ENCODE results near the gene SDK1.

The SDK1 gene

DNA sequence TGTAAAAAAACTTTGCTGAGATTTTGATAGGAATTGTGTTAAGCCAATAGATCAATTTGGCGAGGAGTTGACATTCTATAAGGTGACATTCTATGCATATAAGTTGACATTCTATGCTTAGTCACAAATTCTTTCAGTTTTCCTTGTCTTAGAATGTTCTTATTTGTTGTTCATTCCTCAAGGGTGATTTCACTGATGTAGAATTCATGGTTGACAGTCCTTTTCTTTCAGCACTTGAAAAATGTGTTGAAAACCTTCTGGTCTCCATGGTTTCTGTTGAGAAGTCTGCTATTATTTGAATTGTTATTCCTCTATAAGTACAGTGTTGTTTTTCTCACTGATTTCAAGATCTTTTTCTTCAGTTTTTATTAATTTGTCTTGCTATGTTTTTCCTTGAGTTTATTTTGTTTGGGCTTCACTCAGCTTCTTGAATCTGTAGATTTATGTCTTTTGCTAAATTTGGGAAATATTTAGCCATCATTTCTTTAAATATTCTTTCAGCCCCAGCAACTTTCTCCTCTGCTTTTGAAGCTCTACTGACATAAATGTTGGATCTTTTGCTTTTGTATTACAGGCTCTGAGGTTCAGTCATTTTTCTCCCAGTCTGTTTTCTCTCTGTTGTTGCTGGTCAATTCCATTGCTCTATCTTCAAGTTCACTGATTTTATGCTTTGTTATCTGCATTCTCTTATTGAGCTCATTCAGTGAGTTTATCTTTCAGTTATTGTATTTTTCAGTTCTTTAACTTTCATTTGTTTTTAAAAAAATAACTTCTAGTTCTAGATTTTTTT lies 154.9 kb downstream of the SDK1 start:
- Histone ChIP-seq H3K4me2 (ENCODE audit: low read length) (no peak overlapping the region), H3K9me2 (replicated peaks; ENCODE audit: control insufficient read depth, low read length) (no peaks in the 10 kb centered on the region), H3K27ac (ENCODE audit: low read depth, low read length) (no peak overlapping the region), H3K4me3 (ENCODE audit: low read length) (no peak overlapping the region), H3K36me3 (ENCODE audit: control insufficient read depth, low read length) (no peaks in the 10 kb centered on the region), H3K27me3 (ENCODE audit: control insufficient read depth, low read length) (no peaks in the 10 kb centered on the region), H3K9me3 (ENCODE audit: control insufficient read depth, insufficient read depth, low read length) (no peaks in the 10 kb centered on the region), H3K79me2 (ENCODE audit: control insufficient read depth, low read length) (no peaks in the 10 kb centered on the region), H4K20me1 (ENCODE audit: control insufficient read depth, insufficient read depth, low read depth, low read length) (no peaks in the 10 kb centered on the region), H3K4me1 (ENCODE audit: control insufficient read depth, low read length) (no peaks in the 10 kb centered on the region), H3F3A (ENCODE audit: control insufficient read depth, insufficient read depth) (no peaks in the 10 kb centered on the region)
- TF ChIP-seq CTCF (IDR thresholded peaks at IDR 0.05; ENCODE audit: low read depth, low read length, poor library complexity, severe bottlenecking) (no peak), EZH2phosphoT487 (IDR thresholded peaks at IDR 0.05; ENCODE audit: borderline replicate concordance, low read length) (no peak)

- H3F3A ChIP-seq (ENCODE audit: control insufficient read depth, insufficient read depth), result no peaks in the 10 kb centered on the region
- no peak for TF ChIP-seq CTCF (IDR thresholded peaks at IDR 0.05; ENCODE audit: low read depth, low read length, poor library complexity, severe bottlenecking)
- TF ChIP-seq EZH2phosphoT487 (IDR thresholded peaks at IDR 0.05; ENCODE audit: borderline replicate concordance, low read length), result no peak
- no peak overlapping the region for H3K4me3 ChIP-seq (ENCODE audit: low read length)
- no peaks in the 10 kb centered on the region for H4K20me1 ChIP-seq (ENCODE audit: control insufficient read depth, insufficient read depth, low read depth, low read length)
- H3K27me3 ChIP-seq (ENCODE audit: control insufficient read depth, low read length), result no peaks in the 10 kb centered on the region
- no peaks in the 10 kb centered on the region for H3K9me3 ChIP-seq (ENCODE audit: control insufficient read depth, insufficient read depth, low read length)
- H3K79me2 ChIP-seq (ENCODE audit: control insufficient read depth, low read length), result no peaks in the 10 kb centered on the region
- no peaks in the 10 kb centered on the region for H3K4me1 ChIP-seq (ENCODE audit: control insufficient read depth, low read length)
- no peak overlapping the region for H3K27ac ChIP-seq (ENCODE audit: low read depth, low read length)
- no peaks in the 10 kb centered on the region for H3K9me2 ChIP-seq (replicated peaks; ENCODE audit: control insufficient read depth, low read length)
- H3K36me3 ChIP-seq (ENCODE audit: control insufficient read depth, low read length), result no peaks in the 10 kb centered on the region
- no peak overlapping the region for H3K4me2 ChIP-seq (ENCODE audit: low read length)
Observed at GRCh38 chr7:3459111-3459510, 158.1 kb downstream of the SDK1 start.

DNA sequence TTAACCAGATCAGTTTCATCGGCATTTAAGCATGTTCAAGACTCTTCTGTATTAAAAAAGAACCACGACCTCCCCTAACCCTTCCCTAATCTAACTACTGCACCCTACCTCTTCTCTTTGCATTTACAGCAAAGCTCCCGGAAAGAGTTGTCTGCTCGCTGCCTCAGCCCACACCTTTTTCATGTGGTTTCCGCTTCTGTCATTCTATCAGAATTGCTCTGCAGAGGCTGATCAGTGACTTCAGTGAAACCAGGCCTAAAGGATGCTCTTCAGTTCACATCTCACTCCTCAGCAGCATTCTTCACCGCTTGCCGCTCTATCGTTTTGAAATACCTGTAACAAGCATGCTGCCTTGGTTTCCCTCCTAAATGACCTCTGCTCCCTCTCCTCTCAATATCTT lies 160.9 kb downstream of the SDK1 start:
- Histone ChIP-seq H3K79me2 (ENCODE audit: control insufficient read depth, low read length) (no peaks in the 10 kb centered on the region), H3K27ac (ENCODE audit: low read depth, low read length) (no peak overlapping the region), H3F3A (ENCODE audit: control insufficient read depth, insufficient read depth) (no peaks in the 10 kb centered on the region), H3K9me2 (replicated peaks; ENCODE audit: control insufficient read depth, low read length) (no peaks in the 10 kb centered on the region), H3K4me3 (ENCODE audit: low read length) (no peak overlapping the region), H3K9me3 (ENCODE audit: control insufficient read depth, insufficient read depth, low read length) (no peaks in the 10 kb centered on the region), H3K4me1 (ENCODE audit: control insufficient read depth, low read length) (no peaks in the 10 kb centered on the region), H4K20me1 (ENCODE audit: control insufficient read depth, insufficient read depth, low read depth, low read length) (no peaks in the 10 kb centered on the region), H3K27me3 (ENCODE audit: control insufficient read depth, low read length) (no peaks in the 10 kb centered on the region), H3K4me2 (ENCODE audit: low read length) (no peak overlapping the region), H3K36me3 (ENCODE audit: control insufficient read depth, low read length) (no peaks in the 10 kb centered on the region)
- TF ChIP-seq CTCF (IDR thresholded peaks at IDR 0.05; ENCODE audit: low read depth, low read length, poor library complexity, severe bottlenecking) (no peak), EZH2phosphoT487 (IDR thresholded peaks at IDR 0.05; ENCODE audit: borderline replicate concordance, low read length) (no peak)

Measured in DOHH2 (cell line).